H9 (cell line): ENCODE measurements around the gene TMC1. TPM values are rescaled to one million over a fixed set of nuclear protein-coding genes. Genes with fewer than 3 reads are reported as not detected.

Source experiments
- DNase-seq: peaks from one replicate; pipeline ENCODE4 v3.0.0-alpha.2; 2017
- H2AFZ ChIP-seq: one replicate; pipeline ENCODE4 v1.6.1; 2013; ENCODE audit warnings: mild to moderate bottlenecking, low read length, control low read depth, moderate library complexity
- H2AK5ac ChIP-seq: 2 replicates; pipeline ENCODE4 v1.6.1; 2013; ENCODE audit warnings: low read length, control low read depth, mixed read lengths; ENCODE audit not compliant: insufficient read length
- H2BK120ac ChIP-seq: one replicate; pipeline ENCODE4 v1.6.1; 2013; ENCODE audit warnings: low read depth, mild to moderate bottlenecking, low read length, control low read depth, inconsistent platforms; ENCODE audit not compliant: poor library complexity, severe bottlenecking
- H2BK12ac ChIP-seq: 2 replicates; pipeline ENCODE4 v1.6.1; 2013; ENCODE audit warnings: low read length, control low read depth, mixed read lengths, low read depth; ENCODE audit not compliant: insufficient read length
- H2BK15ac ChIP-seq: 2 replicates; pipeline ENCODE4 v1.6.1; 2013; ENCODE audit warnings: low read depth, low read length, control low read depth
- H2BK20ac ChIP-seq: one replicate; pipeline ENCODE4 v1.6.1; 2013; ENCODE audit warnings: low read depth, mild to moderate bottlenecking, low read length, control low read depth, inconsistent platforms; ENCODE audit not compliant: poor library complexity, severe bottlenecking
- H2BK5ac ChIP-seq: 2 replicates; pipeline ENCODE4 v1.6.1; 2013; ENCODE audit warnings: low read length, control low read depth, mixed read lengths; ENCODE audit not compliant: insufficient read length
- H3K14ac ChIP-seq: 2 replicates; pipeline ENCODE4 v1.6.1; 2013; ENCODE audit warnings: low read length, control low read depth; ENCODE audit not compliant: insufficient read depth
- H3K18ac ChIP-seq: 2 replicates; pipeline ENCODE4 v1.6.1; 2013; ENCODE audit warnings: low read depth, mild to moderate bottlenecking, mixed read lengths, low read length, control low read depth; ENCODE audit not compliant: insufficient read length
- H3K23ac ChIP-seq: 2 replicates; pipeline ENCODE4 v1.6.1; 2013; ENCODE audit warnings: low read length, control low read depth, mixed read lengths, low read depth; ENCODE audit not compliant: insufficient read length
- H3K23me2 ChIP-seq: 2 replicates; pipeline ENCODE4 v1.6.1; 2013; ENCODE audit warnings: low read depth, mild to moderate bottlenecking, mixed read lengths, low read length, control low read depth; ENCODE audit not compliant: insufficient read length, poor library complexity, severe bottlenecking
- H3K27ac ChIP-seq: 2 replicates; pipeline ENCODE4 v1.5.1; 2013; ENCODE audit warnings: low read length, control low read depth, mixed read lengths, low read depth; ENCODE audit not compliant: insufficient read length
- H3K27me3 ChIP-seq: 2 replicates; pipeline ENCODE4 v1.6.1; 2013; ENCODE audit warnings: low read length, control low read depth, inconsistent platforms; ENCODE audit not compliant: insufficient read depth
- H3K4ac ChIP-seq: 2 replicates; pipeline ENCODE4 v1.6.1; 2013; ENCODE audit warnings: low read depth, mild to moderate bottlenecking, control low read depth, inconsistent platforms, low read length, moderate library complexity
- H3K4me1 ChIP-seq: 2 replicates; pipeline ENCODE4 v1.6.1; 2013; ENCODE audit warnings: low read length, control low read depth, inconsistent platforms; ENCODE audit not compliant: insufficient read depth
- H3K4me2 ChIP-seq: 2 replicates; pipeline ENCODE4 v1.6.1; 2013; ENCODE audit warnings: low read length, control low read depth, mixed read lengths; ENCODE audit not compliant: insufficient read length, insufficient read depth
- H3K56ac ChIP-seq: 2 replicates; pipeline ENCODE4 v1.6.1; 2013; ENCODE audit warnings: low read depth, mild to moderate bottlenecking, mixed read lengths, low read length, control low read depth; ENCODE audit not compliant: insufficient read length
- H3K79me1 ChIP-seq: 2 replicates; pipeline ENCODE4 v1.6.1; 2013; ENCODE audit warnings: low read depth, mild to moderate bottlenecking, moderate library complexity, low read length, control low read depth, inconsistent platforms; ENCODE audit not compliant: insufficient read depth, poor library complexity, severe bottlenecking
- H3K79me2 ChIP-seq: 2 replicates; pipeline ENCODE4 v1.6.1; 2013; ENCODE audit warnings: low read length, control low read depth, inconsistent platforms; ENCODE audit not compliant: insufficient read depth
- H3K9ac ChIP-seq: 2 replicates; pipeline ENCODE4 v1.6.1; 2013; ENCODE audit warnings: low read length, control low read depth, mixed read lengths; ENCODE audit not compliant: insufficient read length; ENCODE audit errors: extremely low read depth
- H3K9me3 ChIP-seq: one replicate; pipeline ENCODE4 v1.6.1; 2013; ENCODE audit warnings: low read depth, low read length, inconsistent platforms; ENCODE audit not compliant: control insufficient read depth
- H3T11ph ChIP-seq: one replicate; pipeline ENCODE4 v1.6.1; 2013; ENCODE audit warnings: mild to moderate bottlenecking, low read length, control low read depth, inconsistent platforms
- H4K20me1 ChIP-seq: one replicate; pipeline ENCODE4 v1.6.1; 2013; ENCODE audit not compliant: control insufficient read depth, insufficient read length, insufficient read depth
- H4K5ac ChIP-seq: 2 replicates; pipeline ENCODE4 v1.6.1; 2013; ENCODE audit warnings: low read depth, mild to moderate bottlenecking, mixed read lengths, low read length, control low read depth; ENCODE audit not compliant: insufficient read length
- H4K8ac ChIP-seq: replicated peaks from 2 replicates; pipeline ENCODE4 v1.6.1; 2013; ENCODE audit warnings: low read length, control low read depth, mixed read lengths, low read depth; ENCODE audit not compliant: insufficient read length
- H4K91ac ChIP-seq: 2 replicates; pipeline ENCODE4 v1.6.1; 2013; ENCODE audit warnings: low read depth, mild to moderate bottlenecking, moderate library complexity, mixed read lengths, low read length, control low read depth; ENCODE audit not compliant: insufficient read length
- H3K27ac Mint-ChIP-seq, 3 experiments: 2 replicates in 2 of 3; 3 replicates in 1 of 3; pipeline ENCODE4 v1.8.0; 2020 to 2021; ENCODE audit warnings: mixed read lengths in 3 of 3, mild to moderate bottlenecking in 1 of 3, moderate library complexity in 1 of 3
- H3K27me3 Mint-ChIP-seq: 2 replicates; pipeline ENCODE4 v1.8.0; 2021; ENCODE audit warnings: low read depth, mild to moderate bottlenecking, moderate library complexity, mixed read lengths
- H3K36me3 Mint-ChIP-seq, 3 experiments: 2 replicates in 2 of 3; 3 replicates in 1 of 3; pipeline ENCODE4 v1.8.0; 2020 to 2021; ENCODE audit warnings: low read depth in 3 of 3, mixed read lengths in 3 of 3; ENCODE audit not compliant: insufficient read depth in 1 of 3
- H3K4me1 Mint-ChIP-seq, 2 experiments: 2 replicates each; pipeline ENCODE4 v1.8.0; 2020; ENCODE audit warnings: mixed read lengths in 2 of 2
- H3K4me3 Mint-ChIP-seq, 2 experiments: 2 replicates in 1 of 2; 3 replicates in 1 of 2; pipeline ENCODE4 v1.8.0; 2020 to 2021; ENCODE audit warnings: mild to moderate bottlenecking in 2 of 2, mixed read lengths in 2 of 2, moderate library complexity in 1 of 2
- H3K9me3 Mint-ChIP-seq, 2 experiments: 2 replicates in 1 of 2; 3 replicates in 1 of 2; pipeline ENCODE4 v1.8.0; 2020; ENCODE audit warnings: mild to moderate bottlenecking in 2 of 2, mixed read lengths in 2 of 2, moderate library complexity in 1 of 2
- WGBS: extraction: QIAGEN DNeasy Blood & Tissue Kit; methylation state at CpG from one replicate; pipeline ENCODE4 v1.1.7; 2013; ENCODE audit warnings: missing lambda C conversion rate, low lambda C conversion rate, mixed read lengths; ENCODE audit not compliant: insufficient read length; ENCODE audit errors: extremely low coverage; 5-methylcytosine and 5-hydroxymethylcytosine counted together
- total RNA-seq: library from RNA; stranded (reverse); gene quantifications from 2 replicates; pipeline ENCODE4 v1.2.1, GENCODE V29; 2021
- TF ChIP-seq, protein P1 (sequence below): fragments of 200-600 bp; sonication (generic); conservative IDR thresholded peaks from 3 replicates; pipeline ENCODE4 v1.8.0; 2021; ENCODE audit warnings: antibody characterized with exemption, mild to moderate bottlenecking

The TMC1 gene
- total RNA-seq, 1 experiment from 2014 or later = 2.4 TPM

- no peak overlapping the region for H2BK12ac ChIP-seq
- H2AFZ ChIP-seq = no peak overlapping the region
- H3K9ac ChIP-seq = no peak overlapping the region
- no peak overlapping the region for H2BK15ac ChIP-seq
- no peak for DNase-seq
- peaks cover 6% of the 10 kb centered on the region; the same call in 1 of the 2 replicates for H3K4me1 ChIP-seq
- peaks cover 0 to 16% (median 0%) of the 10 kb centered on the region in 3 experiments; a peak in 1 of 7 replicates for H3K36me3 Mint-ChIP-seq
- H3K4me1 Mint-ChIP-seq = peaks cover 28 to 31% of the 10 kb centered on the region in 2 experiments
- H3K79me1 ChIP-seq = no peaks in the 10 kb centered on the region
- H3K27ac Mint-ChIP-seq = no peak overlapping the region
- H3K27me3 ChIP-seq = no peaks in the 10 kb centered on the region
- no peak overlapping the region for H3K4me2 ChIP-seq
- H3K4ac ChIP-seq = no peak overlapping the region
- H3K56ac ChIP-seq = no peak overlapping the region
- H4K8ac ChIP-seq = no peak overlapping the region
- H2AK5ac ChIP-seq = no peak overlapping the region
- no peaks in the 10 kb centered on the region for H4K20me1 ChIP-seq
- H3K23ac ChIP-seq = no peak overlapping the region
- H2BK20ac ChIP-seq = no peak overlapping the region
- H3T11ph ChIP-seq = no peak overlapping the region
- H3K14ac ChIP-seq = no peak overlapping the region
- no peaks in the 10 kb centered on the region for H3K9me3 ChIP-seq
- no peaks in the 10 kb centered on the region for H3K79me2 ChIP-seq
- H3K4me3 Mint-ChIP-seq = no peak overlapping the region
- WGBS = no CpG with 5 or more reads among the region's 1 CpG
- TF ChIP-seq, protein P1, sequence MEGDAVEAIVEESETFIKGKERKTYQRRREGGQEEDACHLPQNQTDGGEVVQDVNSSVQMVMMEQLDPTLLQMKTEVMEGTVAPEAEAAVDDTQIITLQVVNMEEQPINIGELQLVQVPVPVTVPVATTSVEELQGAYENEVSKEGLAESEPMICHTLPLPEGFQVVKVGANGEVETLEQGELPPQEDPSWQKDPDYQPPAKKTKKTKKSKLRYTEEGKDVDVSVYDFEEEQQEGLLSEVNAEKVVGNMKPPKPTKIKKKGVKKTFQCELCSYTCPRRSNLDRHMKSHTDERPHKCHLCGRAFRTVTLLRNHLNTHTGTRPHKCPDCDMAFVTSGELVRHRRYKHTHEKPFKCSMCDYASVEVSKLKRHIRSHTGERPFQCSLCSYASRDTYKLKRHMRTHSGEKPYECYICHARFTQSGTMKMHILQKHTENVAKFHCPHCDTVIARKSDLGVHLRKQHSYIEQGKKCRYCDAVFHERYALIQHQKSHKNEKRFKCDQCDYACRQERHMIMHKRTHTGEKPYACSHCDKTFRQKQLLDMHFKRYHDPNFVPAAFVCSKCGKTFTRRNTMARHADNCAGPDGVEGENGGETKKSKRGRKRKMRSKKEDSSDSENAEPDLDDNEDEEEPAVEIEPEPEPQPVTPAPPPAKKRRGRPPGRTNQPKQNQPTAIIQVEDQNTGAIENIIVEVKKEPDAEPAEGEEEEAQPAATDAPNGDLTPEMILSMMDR = no peak
- H4K91ac ChIP-seq = no peak overlapping the region
- H3K27ac ChIP-seq = no peak overlapping the region
- H3K27me3 Mint-ChIP-seq = no peaks in the 10 kb centered on the region; the same call in 1 of the 2 replicates
- no peak overlapping the region for H2BK5ac ChIP-seq
- H4K5ac ChIP-seq = no peak overlapping the region
- no peak overlapping the region for H3K18ac ChIP-seq
- no peak overlapping the region for H2BK120ac ChIP-seq
- no peaks in the 10 kb centered on the region for H3K23me2 ChIP-seq
- H3K9me3 Mint-ChIP-seq = peaks cover 3 to 4% of the 10 kb centered on the region in 2 experiments; a peak in 2 of 5 replicates
Observed at GRCh38 chr9:72529531-72529930, 8.1 kb downstream of the TMC1 start.
